Fibroblast of lung (primary cell): Measurements from ENCODE around the gene HARS2. TPM values are rescaled to one million over a fixed set of nuclear protein-coding genes. Genes with fewer than 3 reads are reported as not detected.
A peak's percentile ranks its signal among the peaks of the same experiment; 100 is the strongest.

Experiments used
- DNase-seq, 2 donors: peaks; one replicate each; pipeline versions ENCODE4 v3.0.0 to v3.0.0-alpha.2; 2010; ENCODE audit warnings: low read depth in 2 of 2
- H2AFZ ChIP-seq: 2 replicates; pipeline ENCODE4 v1.5.1; 2012; ENCODE audit warnings: low read length, control low read depth, inconsistent platforms
- H3K27ac ChIP-seq: 2 replicates; pipeline ENCODE4 v1.5.1; 2011; ENCODE audit warnings: low read length, control low read depth; ENCODE audit not compliant: insufficient read depth
- H3K27me3 ChIP-seq: 2 replicates; pipeline ENCODE4 v1.5.1; 2011; ENCODE audit warnings: mild to moderate bottlenecking, low read length; ENCODE audit not compliant: control insufficient read depth, insufficient read depth
- H3K36me3 ChIP-seq: 2 replicates; pipeline ENCODE4 v1.5.1; 2011; ENCODE audit warnings: low read length; ENCODE audit not compliant: control insufficient read depth, insufficient read depth
- H3K4me1 ChIP-seq: 2 replicates; pipeline ENCODE4 v1.5.1; 2011; ENCODE audit warnings: low read length; ENCODE audit not compliant: control insufficient read depth, insufficient read depth; ENCODE audit errors: extremely low read depth
- H3K4me2 ChIP-seq: 2 replicates; pipeline ENCODE4 v1.5.1; 2011; ENCODE audit warnings: low read length, control low read depth; ENCODE audit not compliant: insufficient read depth; ENCODE audit errors: extremely low read depth
- H3K4me3 ChIP-seq, 4 experiments: fragments of 200-600 bp in 1 of 4; sonication (generic) in 1 of 4; replicated peaks in 1 of 4; 2 replicates each; pipeline ENCODE4 v1.5.1; 2011 to 2016; ENCODE audit warnings: low read length in 4 of 4, low read depth in 3 of 4, mild to moderate bottlenecking in 3 of 4, control low read depth in 2 of 4, inconsistent platforms in 1 of 4, mixed read lengths in 1 of 4; ENCODE audit not compliant: insufficient read depth in 1 of 4; ENCODE audit errors: control extremely low read depth in 1 of 4
- H3K79me2 ChIP-seq: 2 replicates; pipeline ENCODE4 v1.5.1; 2012; ENCODE audit warnings: mild to moderate bottlenecking, low read length, inconsistent platforms; ENCODE audit not compliant: control insufficient read depth, insufficient read depth
- H3K9ac ChIP-seq: 2 replicates; pipeline ENCODE4 v1.5.1; 2011; ENCODE audit warnings: mild to moderate bottlenecking, low read length, control low read depth; ENCODE audit not compliant: insufficient read depth
- H3K9me3 ChIP-seq: 2 replicates; pipeline ENCODE4 v1.5.1; 2012; ENCODE audit warnings: low read depth, low read length; ENCODE audit not compliant: control insufficient read depth, insufficient read depth
- H4K20me1 ChIP-seq: 2 replicates; pipeline ENCODE4 v1.5.1; 2011; ENCODE audit warnings: low read length; ENCODE audit not compliant: control insufficient read depth, insufficient read depth; ENCODE audit errors: extremely low read depth
- EZH2 ChIP-seq: IDR thresholded peaks from 2 replicates; pipeline ENCODE4 v1.5.1; 2012; ENCODE audit warnings: low read length, control low read depth, mild to moderate bottlenecking; ENCODE audit errors: missing control alignments
- polyA plus RNA-seq, 2 donors: library from polyadenylated mRNA; depleted of rRNA in 1 of 2; stranded (reverse) in 1 of 2; unstranded in 1 of 2; fragments of >200 nt; gene quantifications; 2 replicates each; pipeline ENCODE4 v1.2.1, GENCODE V29; 2011 to 2012; ENCODE audit warnings: missing spikeins in 1 of 2
- total RNA-seq: library from RNA; depleted of rRNA; stranded (reverse); fragments of >200 nt; gene quantifications from 2 replicates; pipeline ENCODE4 v1.2.1, GENCODE V29; 2014
- TF ChIP-seq, protein P1 (sequence below), 2 donors: IDR thresholded peaks in 1 of 2; conservative IDR thresholded peaks in 1 of 2; 1 replicate in 1 of 2; 2 replicates in 1 of 2; pipeline ENCODE4 v1.5.1; 2011 to 2012; ENCODE audit warnings: low read length in 2 of 2, control low read depth in 1 of 2, inconsistent platforms in 1 of 2, low read depth in 1 of 2, mild to moderate bottlenecking in 1 of 2

HARS2 gene
- total and polyA plus RNA-seq, 2 donors (not counting 1 experiment from before 2014, with no cell fraction given): 27.1 to 30.1 TPM

DNA sequence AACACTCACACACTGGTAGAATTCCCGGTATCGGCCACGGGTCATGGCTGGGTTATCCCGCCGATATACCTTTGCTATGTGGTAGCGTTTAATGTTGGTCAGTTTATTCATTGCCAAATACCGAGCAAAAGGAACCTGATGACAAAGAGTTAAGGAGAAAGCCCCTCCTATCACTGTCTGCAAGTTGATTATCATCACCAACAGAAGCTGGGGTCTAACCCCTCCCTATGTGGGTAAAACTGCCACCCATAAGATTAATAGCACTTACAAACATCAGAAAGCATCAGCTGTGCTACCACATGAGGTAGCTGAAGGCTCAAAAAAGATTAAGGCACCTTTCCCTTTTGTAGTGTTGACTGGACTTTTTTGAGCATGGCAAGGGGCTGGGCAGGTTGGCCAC lies 12.3 kb upstream of the HARS2 start:
- H3K4me1 ChIP-seq: no peaks in the 10 kb centered on the region
- H3K27me3 ChIP-seq: no peaks in the 10 kb centered on the region
- H3K27ac ChIP-seq: no peak overlapping the region
- no peaks in the 10 kb centered on the region for H4K20me1 ChIP-seq
- H3K9me3 ChIP-seq: no peaks in the 10 kb centered on the region
- H3K79me2 ChIP-seq: no peaks in the 10 kb centered on the region
- no peak overlapping the region for H3K9ac ChIP-seq
- H3K4me2 ChIP-seq: no peak overlapping the region
- H2AFZ ChIP-seq: no peak overlapping the region
- H3K4me3 ChIP-seq: no peak overlapping the region
- H3K36me3 ChIP-seq: peaks cover 16% of the 10 kb centered on the region
- DNase-seq: no peak
- no peak for TF ChIP-seq EZH2
- TF ChIP-seq, protein P1, sequence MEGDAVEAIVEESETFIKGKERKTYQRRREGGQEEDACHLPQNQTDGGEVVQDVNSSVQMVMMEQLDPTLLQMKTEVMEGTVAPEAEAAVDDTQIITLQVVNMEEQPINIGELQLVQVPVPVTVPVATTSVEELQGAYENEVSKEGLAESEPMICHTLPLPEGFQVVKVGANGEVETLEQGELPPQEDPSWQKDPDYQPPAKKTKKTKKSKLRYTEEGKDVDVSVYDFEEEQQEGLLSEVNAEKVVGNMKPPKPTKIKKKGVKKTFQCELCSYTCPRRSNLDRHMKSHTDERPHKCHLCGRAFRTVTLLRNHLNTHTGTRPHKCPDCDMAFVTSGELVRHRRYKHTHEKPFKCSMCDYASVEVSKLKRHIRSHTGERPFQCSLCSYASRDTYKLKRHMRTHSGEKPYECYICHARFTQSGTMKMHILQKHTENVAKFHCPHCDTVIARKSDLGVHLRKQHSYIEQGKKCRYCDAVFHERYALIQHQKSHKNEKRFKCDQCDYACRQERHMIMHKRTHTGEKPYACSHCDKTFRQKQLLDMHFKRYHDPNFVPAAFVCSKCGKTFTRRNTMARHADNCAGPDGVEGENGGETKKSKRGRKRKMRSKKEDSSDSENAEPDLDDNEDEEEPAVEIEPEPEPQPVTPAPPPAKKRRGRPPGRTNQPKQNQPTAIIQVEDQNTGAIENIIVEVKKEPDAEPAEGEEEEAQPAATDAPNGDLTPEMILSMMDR (conservative IDR thresholded peaks at IDR 0.05 in 1 of 2, IDR thresholded peaks at IDR 0.05 in 1 of 2; ENCODE audit: low read depth in 1 of 2, low read length in 2 of 2): no peak

DNA sequence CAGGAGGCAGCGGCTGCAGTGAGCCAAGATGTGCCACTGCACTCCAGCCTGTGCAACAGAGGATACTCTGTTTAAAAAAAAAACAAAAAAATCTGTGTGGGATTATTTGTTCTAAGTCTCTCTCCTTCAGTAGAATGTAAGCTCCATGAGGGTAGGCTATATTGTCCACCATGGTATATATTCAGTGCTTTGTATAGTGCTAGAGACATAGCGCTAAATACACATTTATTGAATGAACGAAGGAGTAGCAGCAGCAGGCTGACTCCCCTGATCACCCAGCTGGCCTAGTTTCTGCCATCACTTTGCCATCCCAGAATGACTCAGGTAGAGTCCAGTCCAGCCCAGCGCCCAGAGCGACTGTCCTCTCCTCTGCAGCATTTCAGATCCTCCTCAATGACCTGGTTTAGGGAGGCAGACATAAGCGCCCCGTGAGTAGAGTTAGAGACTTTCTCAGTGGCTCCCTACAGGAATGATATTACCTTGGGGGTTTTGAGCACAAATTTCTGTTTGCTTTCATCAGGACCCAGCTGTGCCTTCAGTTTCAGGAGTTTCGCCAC lies 801 bp upstream of the HARS2 start:
- Histone ChIP-seq H4K20me1 (no peaks in the 10 kb centered on the region), H3K9me3 (no peaks in the 10 kb centered on the region), H3K9ac (peak overlapping the region; percentile 79), H3K4me3 (peak overlapping the region; percentile 63 to 99 (median 84)), H3K79me2 (peaks cover 41% of the 10 kb centered on the region), H2AFZ (peak overlapping the region; percentile 90), H3K27me3 (no peaks in the 10 kb centered on the region), H3K36me3 (peaks cover 8% of the 10 kb centered on the region), H3K27ac (peak overlapping the region; percentile 77), H3K4me1 (peaks cover 2% of the 10 kb centered on the region), H3K4me2 (peak overlapping the region; percentile 92)
- no peak for DNase-seq
- TF ChIP-seq, protein P1 (conservative IDR thresholded peaks at IDR 0.05 in 1 of 2, IDR thresholded peaks at IDR 0.05 in 1 of 2; ENCODE audit: low read depth in 1 of 2, low read length in 2 of 2): no peak
- TF ChIP-seq EZH2: no peak

DNA sequence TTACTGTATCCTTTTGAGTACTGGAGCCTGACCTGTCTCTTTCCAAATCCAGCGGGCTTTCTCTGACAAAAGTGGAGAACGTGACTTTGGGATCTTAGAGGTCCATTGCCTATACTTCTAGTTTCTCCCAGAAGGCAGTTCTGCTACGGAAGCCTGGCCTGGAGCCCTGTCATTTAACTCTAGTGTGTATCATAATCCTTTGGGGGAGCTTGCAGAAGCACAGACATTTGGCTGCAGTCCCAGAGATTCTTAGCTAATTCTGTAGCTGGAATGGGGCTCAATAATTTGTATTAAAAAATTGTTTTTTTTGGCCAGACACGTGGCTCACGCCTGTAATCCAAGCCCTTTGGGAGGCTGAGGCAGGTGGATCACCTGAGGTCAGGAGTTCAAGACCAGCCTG lies 3.0 kb downstream of the HARS2 start:
- H3K4me1 ChIP-seq: peaks cover 2% of the 10 kb centered on the region
- no peak for TF ChIP-seq EZH2
- no peaks in the 10 kb centered on the region for H3K9me3 ChIP-seq
- H3K4me3 ChIP-seq: no peak overlapping the region
- H4K20me1 ChIP-seq: no peaks in the 10 kb centered on the region
- no peak overlapping the region for H3K9ac ChIP-seq
- no peak overlapping the region for H2AFZ ChIP-seq
- H3K79me2 ChIP-seq: peaks cover 39% of the 10 kb centered on the region
- peaks cover 21% of the 10 kb centered on the region for H3K36me3 ChIP-seq
- H3K27me3 ChIP-seq: no peaks in the 10 kb centered on the region
- H3K4me2 ChIP-seq: no peak overlapping the region
- DNase-seq: peak in 1 of 2 donors; percentile 31
- H3K27ac ChIP-seq: no peak overlapping the region
